HG03460 (cell line): ENCODE results near the gene NEDD4L.

ENCODE experiments used
- ATAC-seq: cut with Tn5 transposase; IDR thresholded peaks from one replicate; pipeline ENCODE4 v1.9.1; 2021; ENCODE audit not compliant: unreplicated experiment

Gene NEDD4L

GRCh38 chr18:58310517-58310916, 266.5 kb downstream of the NEDD4L start:
- ATAC-seq = no peak

DNA sequence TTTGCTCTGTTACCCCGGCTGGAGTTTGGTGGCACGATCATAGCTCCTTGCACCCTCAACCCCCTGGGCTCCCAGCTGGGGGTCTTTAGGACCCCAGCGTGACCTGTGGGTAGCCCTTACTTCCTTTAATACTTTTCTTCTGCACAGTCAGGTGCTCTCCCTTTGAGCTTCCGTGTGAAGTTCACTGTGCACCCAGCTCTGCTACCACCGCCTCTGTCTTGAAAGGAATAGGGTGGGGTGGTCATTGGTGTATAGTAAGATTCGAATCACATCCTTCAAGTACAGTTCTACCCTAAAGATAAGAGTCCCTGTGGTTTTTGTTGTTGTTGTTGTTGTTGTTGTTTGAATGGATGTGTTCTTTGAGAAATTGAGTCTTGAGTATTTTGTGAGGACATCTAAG, 267.4 kb downstream of the NEDD4L start:
- no peak for ATAC-seq

DNA sequence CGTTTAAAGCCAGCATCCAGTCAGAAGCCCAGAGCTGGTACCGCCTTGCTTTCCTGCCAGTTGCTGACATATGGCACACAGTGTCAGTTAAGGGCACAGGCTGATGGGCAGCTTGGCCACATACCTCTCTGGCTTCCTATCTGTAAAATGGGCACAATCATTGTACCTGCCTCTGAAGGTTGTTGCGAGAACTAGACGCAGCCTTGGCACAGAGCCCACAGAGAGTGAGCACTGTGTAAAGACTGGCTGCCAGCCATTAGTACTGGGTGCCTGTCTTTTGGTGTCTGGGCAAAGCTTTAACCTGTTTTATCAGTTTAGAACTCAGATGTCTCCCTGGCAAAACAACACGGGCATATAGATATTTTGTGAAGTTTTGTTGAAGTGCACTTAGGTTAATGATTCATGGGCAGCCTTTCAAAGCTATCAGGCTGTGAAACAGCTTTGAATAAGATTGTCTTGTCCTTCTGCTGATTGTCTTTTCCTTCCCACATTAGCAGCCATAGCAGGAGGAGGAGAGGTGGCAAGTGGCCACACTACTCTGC, 269.5 kb downstream of the NEDD4L start:
- no peak for ATAC-seq

- no peak for ATAC-seq
Observed at GRCh38 chr18:58314284-58314683, 270.3 kb downstream of the NEDD4L start.

DNA sequence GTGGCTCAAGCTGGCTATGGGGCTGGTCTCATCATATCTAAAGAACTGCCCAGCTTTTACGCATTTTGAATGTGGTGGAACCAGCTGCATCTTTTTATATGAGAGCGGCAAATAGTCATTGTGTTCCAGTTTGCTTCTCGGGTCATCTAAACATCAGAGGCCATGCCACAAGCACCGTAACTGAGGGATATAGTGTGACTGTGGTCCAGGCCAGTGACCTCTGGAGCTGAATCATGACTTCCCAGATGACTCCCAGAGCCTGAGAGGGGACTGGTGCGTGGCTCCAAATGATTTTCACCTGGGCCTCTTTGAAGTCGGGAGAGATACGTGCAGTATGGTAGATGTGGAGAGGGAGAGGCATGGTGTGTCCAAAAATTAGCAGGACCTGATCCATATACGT, 271.0 kb downstream of the NEDD4L start:
- ATAC-seq = no peak

DNA sequence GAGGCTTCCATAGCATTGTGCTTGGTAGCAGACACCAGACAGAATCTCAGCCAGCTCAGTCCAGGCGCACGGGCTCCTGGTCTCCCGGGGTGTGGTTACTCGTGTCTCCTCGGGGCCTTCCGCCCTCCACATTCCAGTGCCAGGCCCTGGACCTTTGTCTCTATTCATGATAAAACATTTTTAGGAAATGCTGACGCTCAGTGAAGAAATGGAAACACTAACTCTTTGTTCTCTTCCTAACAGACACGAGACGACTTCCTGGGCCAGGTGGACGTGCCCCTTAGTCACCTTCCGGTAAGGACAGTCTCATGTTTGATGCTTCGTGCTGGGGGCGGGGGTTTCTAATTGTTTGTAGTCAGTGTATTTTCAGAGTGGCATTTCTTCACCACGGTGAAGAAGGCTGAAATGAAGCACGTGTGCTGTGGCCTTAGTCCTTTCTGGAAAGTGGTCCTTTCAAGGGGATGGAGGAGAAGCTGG, 271.8 kb downstream of the NEDD4L start:
- ATAC-seq = no peak

DNA sequence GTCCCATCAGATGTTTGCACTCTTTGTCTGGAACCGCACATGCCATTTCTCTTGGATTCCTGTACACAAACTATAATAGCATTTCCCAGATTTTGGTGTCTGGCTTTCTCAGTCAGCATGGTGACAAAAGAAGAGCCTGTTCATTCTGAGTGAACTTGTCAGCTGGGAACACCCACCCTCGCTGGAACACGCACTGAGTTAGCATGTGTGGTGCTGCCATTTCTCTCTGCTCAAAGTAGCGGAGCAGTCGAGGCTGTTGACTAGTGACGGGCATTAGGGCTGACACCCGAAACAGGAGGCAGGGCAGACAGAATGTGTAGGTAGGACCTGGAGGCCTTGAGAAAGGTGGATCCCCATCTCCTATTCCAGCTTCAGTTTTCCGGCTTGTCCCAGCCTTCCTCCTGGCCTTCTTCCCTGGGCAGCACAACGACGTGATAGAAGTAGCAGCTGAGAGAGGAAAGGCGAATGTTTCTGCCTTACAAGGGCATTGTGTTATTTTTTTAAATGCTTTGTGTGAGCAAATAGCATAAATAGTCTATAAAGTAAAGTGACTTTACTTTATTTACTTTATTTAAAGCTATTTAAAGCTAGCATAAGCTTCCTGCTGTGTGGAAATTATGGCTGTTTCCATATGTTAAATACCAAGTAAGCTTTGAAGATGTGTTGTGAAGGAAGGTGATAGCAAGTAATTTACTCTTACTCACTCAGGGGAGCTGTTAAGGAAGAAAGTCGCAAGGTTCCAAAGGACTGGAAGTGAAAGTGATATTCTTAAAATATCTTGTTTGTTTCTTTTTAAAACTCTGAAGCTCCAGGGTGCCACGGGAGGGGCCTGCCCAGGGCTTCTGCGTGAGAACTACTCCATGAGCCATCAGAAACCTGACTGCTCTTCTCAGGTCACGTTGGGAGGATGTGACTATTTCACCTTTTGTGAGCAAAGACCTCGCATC, 272.6 kb downstream of the NEDD4L start:
- ATAC-seq = no peak

- no peak for ATAC-seq
Observed at GRCh38 chr18:58319719-58320118, 275.7 kb downstream of the NEDD4L start.

- no peak for ATAC-seq
Observed at GRCh38 chr18:58320907-58321561, 277.0 kb downstream of the NEDD4L start.

DNA sequence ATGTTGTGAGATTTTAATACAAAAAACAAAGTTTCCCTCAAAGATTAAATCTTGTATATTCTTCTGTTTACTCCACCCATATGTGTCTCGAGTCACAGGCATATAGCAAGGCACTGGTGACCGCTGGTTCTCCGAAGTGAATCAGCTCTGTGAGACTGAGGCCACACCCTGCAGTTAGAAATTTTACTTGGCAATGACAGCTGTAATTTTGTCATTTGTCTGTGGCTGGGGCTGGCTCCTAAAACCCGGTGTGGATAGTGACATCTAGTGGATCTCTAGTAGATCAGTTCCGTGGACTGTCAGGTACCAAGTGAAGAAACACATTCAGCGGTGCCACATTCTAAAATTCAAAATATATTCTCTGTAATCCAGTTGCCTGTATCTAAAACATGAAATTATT, 278.0 kb downstream of the NEDD4L start:
- peak; percentile 76 for ATAC-seq

DNA sequence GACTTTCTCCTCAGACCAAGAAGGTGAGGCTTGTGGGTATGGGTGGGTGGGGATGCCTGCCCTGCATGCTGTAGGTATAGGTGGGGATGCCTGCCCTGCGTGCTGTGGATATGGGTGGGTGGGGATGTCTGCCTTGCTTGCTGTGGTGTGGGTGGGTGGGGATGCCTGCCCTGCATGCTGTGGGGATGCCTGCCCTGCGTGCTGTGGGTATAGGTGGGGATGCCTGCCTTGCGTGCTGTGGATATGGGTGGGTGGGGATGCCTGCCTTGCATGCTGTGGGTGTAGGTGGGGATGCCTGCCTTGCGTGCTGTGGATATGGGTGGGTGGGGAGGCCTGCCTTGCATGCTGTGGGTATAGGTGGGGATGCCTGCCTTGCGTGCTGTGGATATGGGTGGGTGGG, 278.4 kb downstream of the NEDD4L start:
- ATAC-seq = no peak

DNA sequence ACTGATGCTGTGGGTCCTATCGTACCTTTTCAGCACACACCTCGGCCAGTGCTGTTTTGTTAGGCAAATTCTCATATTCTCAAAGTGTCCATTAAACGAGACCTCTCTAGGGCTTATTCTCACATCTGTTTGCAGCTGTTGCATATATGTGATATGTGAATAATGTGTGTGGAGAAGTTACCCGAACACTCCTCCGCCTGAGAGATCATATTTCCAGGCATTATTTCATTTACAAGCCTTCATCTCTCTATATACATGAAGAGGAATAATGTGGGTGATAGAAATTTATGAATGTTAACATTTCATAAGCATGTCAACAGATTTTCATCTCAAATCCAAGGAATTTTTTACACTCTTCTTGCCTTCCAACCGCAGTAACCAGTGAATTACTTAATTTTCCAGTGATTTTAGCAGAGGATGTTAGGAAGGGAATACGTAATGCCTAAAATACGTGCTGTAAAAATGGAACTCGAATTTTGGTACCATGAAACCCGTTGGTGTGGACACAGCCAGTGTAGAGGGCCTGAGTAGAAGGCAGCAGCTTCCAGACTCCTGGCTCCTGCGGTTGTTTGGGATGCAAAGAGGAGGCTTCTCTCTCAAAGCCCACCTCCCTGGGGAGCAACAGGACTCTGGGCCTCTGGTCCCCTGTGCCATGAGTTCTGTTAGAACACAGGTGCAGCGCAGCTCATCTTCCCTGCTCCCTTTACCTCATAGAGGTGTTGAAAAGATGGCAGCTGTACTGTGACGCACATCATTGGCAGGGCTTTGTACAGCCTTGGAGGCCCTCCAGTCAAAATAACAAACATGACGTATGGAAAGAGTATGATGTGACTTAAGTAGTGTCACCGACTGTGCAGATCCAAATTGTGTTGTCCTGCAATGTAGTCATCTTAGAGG, 280.1 kb downstream of the NEDD4L start:
- ATAC-seq = no peak

DNA sequence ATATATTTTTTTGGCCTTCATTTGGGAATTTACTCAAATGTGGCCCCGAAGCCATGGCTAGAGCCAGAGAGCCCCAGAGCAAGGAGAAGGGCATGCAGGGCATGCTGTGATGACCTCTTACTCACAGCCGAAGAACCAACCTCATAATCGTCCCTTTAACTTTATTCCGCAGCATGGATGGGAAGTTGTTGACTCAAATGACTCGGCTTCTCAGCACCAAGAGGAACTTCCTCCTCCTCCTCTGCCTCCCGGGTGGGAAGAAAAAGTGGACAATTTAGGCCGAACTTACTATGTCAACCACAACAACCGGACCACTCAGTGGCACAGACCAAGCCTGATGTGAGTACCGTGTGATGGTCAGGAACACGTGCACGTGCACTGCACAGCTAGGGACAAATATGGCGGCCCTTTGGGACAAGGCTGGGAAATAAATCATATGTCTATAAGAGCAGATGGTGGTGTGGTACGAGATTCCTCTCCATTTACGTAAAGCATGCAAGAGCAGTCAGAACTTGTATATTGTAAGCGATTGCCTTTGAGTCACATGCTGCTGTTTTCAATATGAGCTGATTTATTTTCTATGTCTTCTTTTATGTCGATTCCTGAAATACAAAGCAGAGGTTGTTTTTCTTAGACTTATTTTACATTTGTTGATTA, 280.9 kb downstream of the NEDD4L start:
- ATAC-seq = no peak

GRCh38 chr18:58325494-58325893, 281.5 kb downstream of the NEDD4L start:
- no peak for ATAC-seq

- ATAC-seq = no peak
Observed at GRCh38 chr18:58334061-58334460, 290.0 kb downstream of the NEDD4L start.

DNA sequence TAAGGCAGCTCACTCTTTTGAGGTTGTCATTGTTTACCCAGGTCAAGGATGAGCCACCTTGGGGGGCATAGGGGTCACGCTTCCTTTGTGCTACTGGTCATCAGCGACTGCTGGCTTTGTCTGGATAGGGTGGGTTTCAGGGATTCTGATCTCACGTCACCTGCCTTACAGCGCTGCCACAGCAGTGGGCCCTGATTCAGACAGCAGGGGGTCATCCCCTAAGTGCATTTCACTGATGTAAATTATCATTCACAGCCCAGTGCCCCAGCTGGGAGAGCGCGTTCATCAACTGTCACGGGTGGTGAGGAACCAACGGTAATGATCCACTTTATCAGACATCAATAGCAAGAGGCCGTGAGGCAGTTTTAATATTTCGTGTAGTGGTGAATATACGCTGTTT, 291.2 kb downstream of the NEDD4L start:
- ATAC-seq = no peak

DNA sequence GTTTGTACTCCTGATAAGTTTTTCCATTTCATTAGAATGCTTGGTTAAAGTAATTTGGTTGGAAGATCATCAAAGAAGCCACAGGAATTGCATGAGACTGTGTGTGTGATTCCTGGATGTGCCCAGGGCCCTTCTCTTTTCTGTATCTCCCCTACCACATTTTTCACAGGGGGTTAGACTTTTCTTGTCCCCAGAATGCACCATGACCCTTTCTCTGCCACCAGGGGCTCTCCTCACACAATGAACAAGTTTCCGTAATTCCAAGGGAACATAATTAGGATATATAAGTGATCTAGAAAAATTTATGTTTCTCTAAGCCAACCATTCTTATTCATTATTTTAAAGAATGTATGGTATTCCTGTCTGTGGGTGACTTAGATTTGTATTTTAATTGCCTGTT, 291.8 kb downstream of the NEDD4L start:
- no peak for ATAC-seq

DNA sequence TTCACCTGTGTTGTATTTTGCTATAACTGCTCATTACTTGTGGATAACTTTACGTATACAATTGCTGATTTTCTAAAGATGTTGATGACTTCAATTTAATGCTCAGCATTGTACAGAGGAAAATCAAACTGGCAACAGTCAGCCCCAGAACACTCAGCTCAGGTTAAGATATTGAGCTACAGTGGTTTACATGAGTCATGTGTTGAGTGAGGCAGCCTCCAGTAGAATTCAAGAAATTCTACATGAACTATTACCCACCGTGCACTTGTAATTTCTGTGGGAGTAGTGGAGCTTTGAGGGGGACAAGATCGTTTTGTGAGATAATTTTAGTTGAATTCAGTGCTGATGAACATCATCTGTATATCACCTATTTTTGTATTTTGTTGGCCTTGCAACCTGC, 292.6 kb downstream of the NEDD4L start:
- ATAC-seq = no peak

DNA sequence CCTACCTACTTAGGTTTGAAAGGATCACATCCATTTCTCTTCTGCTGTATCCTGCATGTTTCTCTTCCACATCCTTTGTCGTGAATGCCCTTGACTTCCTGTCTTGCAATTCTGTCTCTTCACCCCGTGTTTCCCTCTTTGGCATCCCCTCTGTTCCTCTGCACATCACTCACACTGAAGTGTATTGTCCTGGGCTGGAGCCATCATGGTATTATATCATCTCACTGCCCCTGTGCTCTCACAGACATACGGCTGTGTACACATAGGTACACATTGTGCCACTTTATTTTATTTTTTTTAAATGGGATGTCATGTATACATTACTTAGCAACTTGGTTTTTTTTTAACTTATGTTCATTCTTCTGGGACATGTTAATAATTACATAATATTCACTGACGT, 293.3 kb downstream of the NEDD4L start:
- ATAC-seq = no peak

GRCh38 chr18:58337686-58338085, 293.7 kb downstream of the NEDD4L start:
- ATAC-seq = no peak
